HCEC 1CT (cell line): Measurements from ENCODE around the gene KDSR.
A peak's percentile ranks its signal among the peaks of the same experiment; 100 is the strongest.

Experiments
- DNase-seq: peaks from one replicate; pipeline ENCODE4 v3.0.0-alpha.2; 2017

Gene KDSR

GRCh38 chr18:63302636-63303405 is 64.2 kb downstream of the KDSR start:
- DNase-seq, result no peak

GRCh38 chr18:63302220-63302619 is 64.8 kb downstream of the KDSR start:
- no peak for DNase-seq

GRCh38 chr18:63301434-63301833 is 65.6 kb downstream of the KDSR start:
- DNase-seq, result peak; percentile 12

GRCh38 chr18:63299837-63300745 is 66.9 kb downstream of the KDSR start:
- DNase-seq, result no peak

GRCh38 chr18:63298400-63299365 is 68.3 kb downstream of the KDSR start:
- DNase-seq, result no peak

- no peak for DNase-seq
These were observed 69.2 kb downstream of the KDSR start for GRCh38 chr18:63297687-63298399.

- no peak for DNase-seq
These were observed 73.1 kb downstream of the KDSR start for GRCh38 chr18:63293935-63294334.

GRCh38 chr18:63292831-63293683 is 73.9 kb downstream of the KDSR start:
- DNase-seq, result no peak

GRCh38 chr18:63291278-63291677 is 75.7 kb downstream of the KDSR start:
- no peak for DNase-seq

GRCh38 chr18:63290821-63291200 is 76.2 kb downstream of the KDSR start:
- DNase-seq, result no peak

GRCh38 chr18:63290166-63290820 is 76.7 kb downstream of the KDSR start:
- no peak for DNase-seq

GRCh38 chr18:63288311-63288710 is 78.7 kb downstream of the KDSR start:
- DNase-seq, result no peak

GRCh38 chr18:63287691-63288220 is 79.2 kb downstream of the KDSR start:
- DNase-seq, result no peak

GRCh38 chr18:63286926-63287325 is 80.1 kb downstream of the KDSR start:
- no peak for DNase-seq

- no peak for DNase-seq
These were observed 81.9 kb downstream of the KDSR start for GRCh38 chr18:63284827-63285733.

GRCh38 chr18:63284173-63284799 is 82.7 kb downstream of the KDSR start:
- no peak for DNase-seq

- DNase-seq, result no peak
These were observed 83.5 kb downstream of the KDSR start for GRCh38 chr18:63283305-63284094.

GRCh38 chr18:63282793-63283192 is 84.2 kb downstream of the KDSR start:
- no peak for DNase-seq
